HepG2 (cell line): ENCODE measurements around the gene CPLX1. TPM values are rescaled to one million over a fixed set of nuclear protein-coding genes. Genes with fewer than 3 reads are reported as not detected.

Experiments
- ATAC-seq: fragments of 200-7000 bp; cut with Tn5 transposase; 3 replicates; pipeline ENCODE4 v1.9.1; 2020; ENCODE audit warnings: mild to moderate bottlenecking, moderate library complexity
- BruUV-seq: library from RNA; stranded (reverse); fragments of 400-500 nt; replicated peaks from 2 replicates; lab custom pipeline; 2021; lab: Mats Ljungman, UMichigan
- CTCF ChIA-PET: fragments of 300-600 bp; formaldehyde crosslinking; extraction: SDS; loops from one replicate; lab custom pipeline; 2021; ENCODE audit warnings: low total read pairs, inconsistent platforms, low intra/inter-chr PET ratio; lab: Yijun Ruan, JAX
- POLR2A ChIA-PET: fragments of 350-600 bp; sonication (Branson Sonifier 250); formaldehyde crosslinking; loops from one replicate; lab custom pipeline; 2020; ENCODE audit warnings: antibody characterized with exemption, inconsistent platforms; lab: Yijun Ruan, JAX
- DNase-seq: peaks from one replicate; pipeline ENCODE4 v3.0.0-alpha.2; 2015; ENCODE audit warnings: low spot score
- FAIRE-seq: peaks from 3 replicates; lab custom pipeline; 2011; peaks lifted over from hg19 to GRCh38; lab: Jason Lieb, UNC
- H2AFZ ChIP-seq: one replicate; pipeline ENCODE4 v1.6.1; 2011; ENCODE audit warnings: low read length, inconsistent platforms
- H3K27ac ChIP-seq: fragments of 300-600 bp; 3 replicates; pipeline ENCODE4 v1.8.0; 2011; ENCODE audit warnings: mixed run types, mild to moderate bottlenecking, mixed read lengths, low read length, inconsistent platforms; ENCODE audit not compliant: insufficient read depth; ENCODE audit errors: extremely low read length
- H3K27me3 ChIP-seq, 2 experiments: fragments of 200-600 bp in 1 of 2; 2 replicates in 1 of 2; 3 replicates in 1 of 2; pipeline versions ENCODE4 v1.6.0 to v1.8.0; 2011; ENCODE audit warnings: low read length in 2 of 2, mild to moderate bottlenecking in 2 of 2, moderate library complexity in 2 of 2, inconsistent platforms in 1 of 2; ENCODE audit not compliant: insufficient read depth in 2 of 2, control insufficient read depth in 1 of 2
- H3K36me3 ChIP-seq, 2 experiments: fragments of 200-600 bp in 1 of 2; replicated peaks in 1 of 2; 2 replicates in 1 of 2; 3 replicates in 1 of 2; pipeline versions ENCODE4 v1.5.1 to v1.8.0; 2011; ENCODE audit warnings: low read length in 2 of 2, inconsistent platforms in 1 of 2; ENCODE audit not compliant: insufficient read depth in 2 of 2, control insufficient read depth in 1 of 2
- H3K4me1 ChIP-seq: 2 replicates; pipeline ENCODE4 v1.5.1; 2012; ENCODE audit warnings: low read length, inconsistent platforms; ENCODE audit not compliant: insufficient read depth
- H3K4me2 ChIP-seq: 2 replicates; pipeline ENCODE4 v1.6.0; 2011; ENCODE audit warnings: low read depth, low read length, inconsistent platforms
- H3K4me3 ChIP-seq, 3 experiments: fragments of 200-600 bp in 1 of 3; sonication (generic), shearing (Covaris generic) in 1 of 3; replicated peaks in 1 of 3; 2 replicates each; pipeline ENCODE4 v1.5.1; 2011 to 2016; ENCODE audit warnings: low read length in 3 of 3, inconsistent platforms in 2 of 3, low read depth in 2 of 3, mild to moderate bottlenecking in 2 of 3, control low read depth in 1 of 3, mixed read lengths in 1 of 3; ENCODE audit not compliant: insufficient read depth in 1 of 3
- H3K79me2 ChIP-seq: one replicate; pipeline ENCODE4 v1.6.1; 2011; ENCODE audit warnings: low read length, inconsistent platforms; ENCODE audit not compliant: insufficient read depth
- H3K9ac ChIP-seq: 2 replicates; pipeline ENCODE4 v1.6.0; 2011; ENCODE audit warnings: mild to moderate bottlenecking, low read depth, low read length, inconsistent platforms; ENCODE audit not compliant: insufficient read depth
- H3K9me3 ChIP-seq: 2 replicates; pipeline ENCODE4 v1.5.1; 2012; ENCODE audit warnings: mild to moderate bottlenecking, low read length
- H4K20me1 ChIP-seq: 2 replicates; pipeline ENCODE4 v1.6.0; 2011; ENCODE audit warnings: inconsistent platforms, mild to moderate bottlenecking, low read length, moderate library complexity; ENCODE audit not compliant: insufficient read depth
- AKNA ChIP-seq: sonication (generic); formaldehyde crosslinking; IDR thresholded peaks from 2 replicates; pipeline ENCODE4 v1.4.0; 2020; ENCODE audit warnings: missing genetic modification reagents, borderline replicate concordance
- DNMT1 ChIP-seq: sonication (generic); formaldehyde crosslinking; IDR thresholded peaks from 2 replicates; pipeline ENCODE4 v1.5.1; 2020; ENCODE audit warnings: mild to moderate bottlenecking, missing genetic modification reagents
- FOXK2 ChIP-seq: fragments of 450-650 bp; IDR thresholded peaks from 2 replicates; pipeline ENCODE4 v1.6.1; 2016
- KLF12 ChIP-seq: sonication (generic); formaldehyde crosslinking; IDR thresholded peaks from 2 replicates; pipeline ENCODE4 v1.4.0; 2020; ENCODE audit warnings: missing genetic modification reagents, borderline replicate concordance
- MEIS2 ChIP-seq: sonication (generic); formaldehyde crosslinking; IDR thresholded peaks from 2 replicates; pipeline ENCODE4 v1.9.0; 2021; ENCODE audit warnings: mild to moderate bottlenecking, missing genetic modification reagents
- ZNF234 ChIP-seq: sonication (generic); formaldehyde crosslinking; conservative IDR thresholded peaks from 2 replicates; pipeline ENCODE4 v1.5.1; 2020; ENCODE audit warnings: mild to moderate bottlenecking, missing genetic modification reagents
- ZNF318 ChIP-seq: sonication (generic); formaldehyde crosslinking; IDR thresholded peaks from 2 replicates; pipeline ENCODE4 v1.4.0; 2020; ENCODE audit warnings: mild to moderate bottlenecking, missing genetic modification reagents
- ZNF546 ChIP-seq: sonication (generic); formaldehyde crosslinking; conservative IDR thresholded peaks from 2 replicates; pipeline ENCODE4 v1.8.1; 2023; ENCODE audit warnings: mild to moderate bottlenecking, missing genetic modification reagents
- ZNF589 ChIP-seq: sonication (generic); formaldehyde crosslinking; conservative IDR thresholded peaks from 2 replicates; pipeline ENCODE4 v1.8.0; 2022; ENCODE audit warnings: mild to moderate bottlenecking, moderate library complexity, missing genetic modification reagents
- ZNF746 ChIP-seq: sonication (generic); formaldehyde crosslinking; IDR thresholded peaks from 2 replicates; pipeline ENCODE4 v1.8.0; 2022; ENCODE audit warnings: mild to moderate bottlenecking, missing genetic modification reagents
- ZNF772 ChIP-seq: sonication (generic); formaldehyde crosslinking; IDR thresholded peaks from 2 replicates; pipeline ENCODE4 v1.5.0; 2020; ENCODE audit warnings: mild to moderate bottlenecking, missing genetic modification reagents
- ZNF780A ChIP-seq: sonication (generic); formaldehyde crosslinking; IDR thresholded peaks from 2 replicates; pipeline ENCODE4 v1.8.0; 2022; ENCODE audit warnings: mild to moderate bottlenecking, missing genetic modification reagents, moderate library complexity
- WGBS: methylation state at CpG from one replicate; pipeline ENCODE4 v1.1.6; 2017; ENCODE audit warnings: low lambda C conversion rate; 5-methylcytosine and 5-hydroxymethylcytosine counted together
- in situ Hi-C: cut with HindIII; loops from 2 replicates; pipeline ENCODE4 v1.10.0; 2017; ENCODE audit warnings: low pct_unique_long_range_greater_than_20kb; ENCODE audit not compliant: extremely low pct_ligation_motif_present
- intact Hi-C: fragments of 100-400 bp; cut with micrococcal nuclease; formaldehyde crosslinking; loops from one replicate; pipeline ENCODE4 v1.10.0; 2022; ENCODE audit not compliant: unreplicated experiment
- polyA plus RNA-seq, 8 experiments: library from polyadenylated mRNA; depleted of rRNA in 3 of 8; stranded (reverse) in 7 of 8; unstranded in 1 of 8; fragments of >200 nt; fragmentation: Illumina TruSeq in 4 of 8; extraction: Trizol in 4 of 8; gene quantifications; 2 replicates each; pipeline versions ENCODE4 v1.2.1 to v1.2.3, GENCODE V29; 2011 to 2016; ENCODE audit warnings: low read depth in 4 of 8, missing spikeins in 1 of 8, mixed read lengths in 1 of 8; ENCODE audit not compliant: insufficient read depth in 1 of 8
- total RNA-seq, 5 experiments: library from RNA; depleted of rRNA; stranded (reverse); fragments of >200 nt; fragmentation: Illumina TruSeq; extraction: Trizol; gene quantifications; 2 replicates each; pipeline ENCODE4 v1.2.3, GENCODE V29; 2016; ENCODE audit warnings: low read depth in 1 of 5

CPLX1 gene
- total and polyA plus RNA-seq, 2 of the 13 experiments (the other 11 are each of a cell fraction or from before 2014, with no cell fraction given): 0.18 TPM

- no TSS peak for BruUV-seq
- 90% methylated on average over 13 of the region's 13 CpGs for WGBS
- in situ Hi-C loops: no loop called here
- Histone ChIP-seq H3K27ac (no peak overlapping the region), H2AFZ (no peak overlapping the region), H3K9ac (no peak overlapping the region), H3K36me3 (no peaks in the 10 kb centered on the region), H4K20me1 (no peaks in the 10 kb centered on the region), H3K79me2 (no peaks in the 10 kb centered on the region), H3K9me3 (no peaks in the 10 kb centered on the region), H3K4me1 (peaks cover 16% of the 10 kb centered on the region; the same call in 1 of the 2 replicates), H3K4me2 (no peak overlapping the region), H3K4me3 (no peak overlapping the region), H3K27me3 (0 out of 5 replicates have a peak, but pooled peaks cover 0 to 3% of the 10 kb centered on the region in 2 experiments)
- CTCF ChIA-PET: no interaction called here
- no peak for FAIRE-seq
- POLR2A ChIA-PET: no interaction called here
- DNase-seq: no peak
- ATAC-seq: no peak
- intact Hi-C loops: no loop called here
- TF ChIP-seq KLF12 (CRISPR knock-in tag): no peak
- TF ChIP-seq ZNF546 (CRISPR knock-in tag): no peak
- TF ChIP-seq ZNF780A (CRISPR knock-in tag): no peak
- no peak for TF ChIP-seq ZNF234 (CRISPR knock-in tag)
- TF ChIP-seq DNMT1 (CRISPR knock-in tag): no peak
- TF ChIP-seq FOXK2: no peak
- no peak for TF ChIP-seq ZNF746
- no peak for TF ChIP-seq ZNF318
- no peak for TF ChIP-seq ZNF772 (CRISPR knock-in tag)
- TF ChIP-seq MEIS2 (CRISPR knock-in tag): no peak
- TF ChIP-seq ZNF589 (CRISPR knock-in tag): no peak
- TF ChIP-seq AKNA (CRISPR knock-in tag): no peak
Measured at GRCh38 chr4:803884-804283, 22.0 kb downstream of the CPLX1 start.
